SK-N-SH treated with all-trans-retinoic acid at 6 μM for 48 hours (cell line): ENCODE results near the gene TMEM229A.

ENCODE experiments used
- TOX ChIP-seq: fragments of 250-450 bp; sonication (Bioruptor Pico); IDR thresholded peaks from 2 replicates; pipeline ENCODE4 v1.8.0; 2021; ENCODE audit warnings: mild to moderate bottlenecking, moderate library complexity, borderline replicate concordance
- ZFP30 ChIP-seq: fragments of 450-650 bp; formaldehyde crosslinking; IDR thresholded peaks from 2 replicates; pipeline ENCODE4 v1.5.0; 2022; ENCODE audit warnings: mild to moderate bottlenecking, moderate library complexity

GRCh38 chr7:123995617-123996326 is 37.1 kb downstream of the TMEM229A start:
- no peak for TF ChIP-seq ZFP30 (CRISPR knock-in tag)
- TF ChIP-seq TOX (CRISPR knock-in tag): no peak
